Fibroblast of skin of right quadriceps (primary cell): ENCODE results near the gene SNPH.
A peak's percentile ranks its signal among the peaks of the same experiment; 100 is the strongest.

Experiments used
- DNase-seq: peaks from one replicate; pipeline ENCODE4 v3.0.0-alpha.2; 2013

The SNPH gene

GRCh38 chr20:1325173-1326030, 59.3 kb downstream of the SNPH start:
- peak; percentile 95 for DNase-seq

GRCh38 chr20:1326031-1326930, 60.2 kb downstream of the SNPH start:
- DNase-seq: no peak

DNA sequence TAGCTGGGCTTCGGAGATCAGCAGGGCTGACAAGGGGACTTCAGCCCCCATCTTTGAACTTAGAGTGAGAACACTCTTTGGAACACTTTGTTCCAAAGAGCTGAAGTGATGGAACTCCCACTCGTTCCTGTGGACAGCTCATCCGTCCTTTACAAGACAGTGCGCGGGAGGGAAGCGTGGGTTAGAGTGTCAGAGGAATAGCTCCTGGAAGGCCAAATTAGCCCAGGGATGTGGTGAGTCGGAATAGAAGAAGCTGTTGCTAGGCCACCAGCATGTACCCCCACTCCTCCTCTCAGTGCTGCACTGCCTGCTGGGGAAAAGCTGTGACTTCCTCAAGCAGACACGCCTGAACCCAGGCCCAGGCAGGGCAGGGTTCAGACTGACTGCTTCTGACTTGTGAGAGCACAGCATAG, 61.2 kb downstream of the SNPH start:
- DNase-seq: peak; percentile 65

DNA sequence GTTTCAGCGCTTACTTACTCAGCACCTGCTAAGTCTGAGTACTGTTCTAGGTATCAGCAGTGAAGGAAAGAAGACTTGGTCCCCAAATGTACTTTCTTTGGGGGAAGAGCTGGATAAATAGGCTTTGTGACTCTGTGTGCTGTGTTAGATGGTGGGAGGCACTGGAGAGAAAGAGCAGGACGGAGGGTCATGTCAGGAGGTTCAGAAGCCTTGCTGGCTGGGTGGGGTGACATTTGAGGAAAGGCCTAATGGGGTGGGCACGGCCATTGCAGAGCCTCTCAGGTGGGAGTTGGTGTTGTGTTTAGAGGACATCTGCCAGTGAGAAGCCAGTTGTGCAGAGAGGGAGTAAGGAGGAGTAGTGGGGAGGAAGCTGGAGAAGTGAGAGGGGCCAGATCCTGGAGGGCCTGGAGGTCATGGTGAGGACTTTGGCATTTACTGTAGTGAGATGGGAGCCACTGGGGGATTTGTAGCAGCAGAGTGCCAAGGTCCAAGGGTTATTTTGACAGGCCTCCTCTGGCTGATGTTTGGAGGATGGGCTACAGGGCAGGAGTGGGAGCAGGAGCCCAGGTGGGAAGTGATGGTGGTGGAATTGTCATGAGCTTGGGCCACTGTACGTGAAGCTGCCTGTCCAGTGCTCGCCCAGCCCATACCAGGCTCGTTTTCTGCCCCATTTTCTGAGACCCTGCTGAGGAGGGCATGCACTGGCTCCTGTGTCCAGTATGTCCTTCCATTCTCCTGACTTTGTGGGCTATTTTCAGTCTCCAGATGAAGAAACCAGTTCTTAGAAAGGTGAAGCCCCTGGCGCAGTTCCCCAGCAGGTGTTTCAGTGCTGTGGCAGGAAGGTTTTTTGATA, 62.0 kb downstream of the SNPH start:
- DNase-seq: no peak

DNA sequence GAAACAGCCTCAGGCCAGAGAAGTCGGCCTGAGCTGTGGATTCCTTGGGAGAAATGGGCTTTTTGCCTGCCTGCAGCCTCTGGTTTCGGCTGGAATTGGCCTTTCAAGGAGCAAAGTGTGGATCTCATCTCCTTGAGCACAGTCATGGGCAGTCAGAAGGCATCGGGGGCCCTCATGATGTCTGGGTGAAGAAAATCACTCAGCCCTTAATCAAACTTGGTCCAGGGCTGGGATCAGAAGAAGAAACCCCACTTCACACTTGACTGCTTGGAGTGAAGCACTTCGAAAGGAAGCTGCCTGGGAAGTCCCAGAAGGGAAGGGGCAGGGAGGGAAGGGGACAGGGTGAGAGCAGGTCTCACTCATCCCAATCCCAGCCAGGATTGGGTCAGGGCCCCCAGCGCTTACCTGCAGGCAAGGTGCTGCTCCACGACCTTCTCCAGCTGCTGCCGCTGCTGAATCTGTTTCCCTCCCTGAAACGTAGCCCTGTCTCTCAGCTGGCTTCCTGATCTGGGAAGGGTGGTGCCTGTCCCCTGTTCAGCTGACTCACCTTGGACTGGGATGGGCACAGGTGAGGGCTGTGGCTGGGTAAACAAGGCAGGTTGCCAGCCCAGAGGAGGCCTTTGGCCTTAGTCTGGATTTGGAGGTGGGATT, 62.7 kb downstream of the SNPH start, which contains the start of gene SDCBP2:
SDCBP2 (minus strand) TSS at position 460 of the 651 bp plus-strand sequence. CDS start 8,723 bp downstream, outside the sequence.
- no peak for DNase-seq

GRCh38 chr20:1330075-1330830, 64.2 kb downstream of the SNPH start:
- DNase-seq: no peak

DNA sequence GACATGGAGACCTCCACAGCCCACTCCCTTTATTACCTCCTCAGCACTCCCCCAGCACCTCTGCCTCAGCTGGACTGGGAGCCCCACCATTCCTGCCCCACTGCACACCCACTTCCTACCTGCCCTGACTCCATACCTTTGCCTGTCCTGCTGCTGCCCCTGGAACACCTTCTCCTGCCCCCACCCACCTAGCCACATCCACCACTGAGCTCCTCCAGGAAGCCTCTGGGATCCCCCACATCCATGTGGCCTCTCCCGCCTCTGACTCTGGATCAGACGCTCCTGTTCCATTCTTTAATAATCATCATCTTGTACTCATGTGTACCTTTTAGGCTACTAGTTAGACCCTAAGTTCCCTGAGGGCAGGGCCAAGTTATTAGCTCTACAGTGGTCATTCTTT, 65.0 kb downstream of the SNPH start:
- no peak for DNase-seq

GRCh38 chr20:1331801-1332453, 65.8 kb downstream of the SNPH start:
- DNase-seq: no peak

DNA sequence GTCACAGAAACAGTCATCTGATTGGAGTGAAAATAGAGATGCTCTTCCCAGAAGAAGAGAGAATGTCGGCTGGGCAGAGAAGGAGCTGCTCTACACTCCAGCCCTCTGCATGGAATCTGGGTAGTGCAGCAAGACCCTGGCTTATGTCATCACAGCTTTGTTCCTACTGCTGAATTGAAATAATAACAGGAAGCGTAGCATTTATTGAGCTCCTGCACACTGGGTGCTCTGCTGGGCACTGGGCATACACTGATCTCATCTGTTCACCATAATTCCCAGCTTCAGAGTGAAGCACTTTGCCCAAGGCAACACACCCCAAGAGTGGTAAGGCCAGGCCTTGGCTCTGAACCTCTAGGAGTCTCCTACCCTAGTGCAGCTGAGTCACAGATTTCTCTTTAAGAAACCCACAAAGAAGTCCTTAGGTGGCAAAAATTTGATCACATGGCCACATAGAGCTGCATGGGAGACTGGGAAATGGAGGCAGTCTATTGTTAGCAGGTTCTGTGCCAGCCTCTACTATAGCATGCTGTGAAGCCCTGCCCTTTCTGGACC, 66.7 kb downstream of the SNPH start:
- DNase-seq: no peak

- DNase-seq: no peak
Observed at GRCh38 chr20:1333462-1334369, 67.6 kb downstream of the SNPH start.

DNA sequence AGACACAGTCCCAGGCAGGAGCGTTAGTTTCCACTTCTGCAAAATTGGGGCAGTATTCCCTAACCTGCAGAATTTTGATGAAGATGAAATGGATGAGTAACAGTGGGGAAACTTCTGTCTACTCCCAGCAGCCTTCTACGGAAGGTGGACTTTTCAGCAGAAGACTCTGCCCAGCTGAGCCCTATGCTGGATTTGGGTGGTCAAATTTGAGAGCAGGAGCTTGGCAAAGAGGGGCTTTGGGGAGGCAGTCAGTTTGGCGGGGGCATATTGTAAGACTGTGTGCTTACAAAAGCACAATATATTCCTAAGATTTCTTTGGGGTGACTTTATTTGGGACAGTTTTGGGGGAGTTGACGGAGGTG, 68.3 kb downstream of the SNPH start:
- no peak for DNase-seq

GRCh38 chr20:1334761-1335160, 68.7 kb downstream of the SNPH start:
- no peak for DNase-seq

- DNase-seq: no peak
Observed at GRCh38 chr20:1335961-1336698, 70.0 kb downstream of the SNPH start.

- DNase-seq: no peak
Observed at GRCh38 chr20:1336699-1337367, 70.7 kb downstream of the SNPH start.

GRCh38 chr20:1337441-1337840, 71.3 kb downstream of the SNPH start:
- no peak for DNase-seq

- DNase-seq: no peak
Observed at GRCh38 chr20:1338096-1338495, 72.0 kb downstream of the SNPH start.

- DNase-seq: no peak
Observed at GRCh38 chr20:1338801-1339200, 72.7 kb downstream of the SNPH start.
